ENCODE results near the gene PALLD.

DNA sequence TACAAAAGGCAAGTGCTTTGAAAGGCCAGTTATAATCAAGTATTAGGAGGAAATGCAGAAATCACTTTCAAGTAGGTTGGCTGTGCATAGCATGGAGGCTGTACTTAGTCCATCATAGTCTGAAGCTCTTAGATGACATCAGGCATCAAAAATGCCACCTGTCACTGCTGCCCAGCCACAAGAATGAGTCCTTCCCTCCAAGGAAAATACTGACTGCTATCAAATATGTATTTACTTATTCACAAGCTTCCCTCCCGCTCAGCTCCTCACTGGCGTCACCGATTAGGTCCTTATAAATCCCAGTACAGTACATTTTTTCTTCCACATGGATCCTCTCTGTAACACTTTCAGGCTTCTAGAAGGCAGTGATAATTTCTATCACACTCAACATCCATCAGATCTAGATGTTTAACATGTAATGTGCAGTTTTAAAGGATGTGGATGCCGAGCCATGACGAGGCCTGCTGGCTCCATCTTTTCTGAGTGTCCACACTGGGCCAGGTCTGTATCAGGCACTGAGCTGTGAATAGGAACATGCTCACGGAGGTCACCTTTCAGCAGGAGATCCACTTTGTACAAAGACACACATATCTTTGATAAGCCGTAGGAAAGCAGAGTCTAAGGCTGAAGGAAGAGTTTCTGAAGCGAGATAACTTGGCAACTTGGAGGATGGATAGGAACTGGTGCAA is 121.9 kb downstream of the PALLD start:
- TF ChIP-seq SPI1 (IDR thresholded peaks at IDR 0.05; ENCODE audit: low read depth, low read length) (no peak), POLR2A (IDR thresholded peaks at IDR 0.05; ENCODE audit: low read depth, low read length) (no peak), POLR2AphosphoS5 (IDR thresholded peaks at IDR 0.05; ENCODE audit: low read depth, low read length) (no peak), TAF1 (IDR thresholded peaks at IDR 0.05; ENCODE audit: low read depth, low read length) (no peak), POU2F2 (IDR thresholded peaks at IDR 0.05; ENCODE audit: low read depth, low read length) (no peak)

All from GM12891 (cell line).